MM.1S (cell line): ENCODE data around the gene MISP.

ENCODE experiments used
- CTCF ChIP-seq: fragments of 300-600 bp; sonication (generic); IDR thresholded peaks from 2 replicates; pipeline ENCODE4 v1.5.1; 2016; ENCODE audit warnings: antibody characterized with exemption, low read length, mixed read lengths
- EZH2 ChIP-seq: fragments of 300-600 bp; sonication (generic); optimal IDR thresholded peaks from 2 replicates; pipeline ENCODE3; 2017; ENCODE audit warnings: low read depth, mild to moderate bottlenecking, antibody characterized with exemption, low read length, mixed read lengths
- EZH2phosphoT487 ChIP-seq: fragments of 300-600 bp; sonication (generic); IDR thresholded peaks from 2 replicates; pipeline ENCODE4 v1.6.1; 2018; ENCODE audit warnings: antibody characterized with exemption, low read length

GRCh38 chr19:782878-783668 is 32.2 kb downstream of the MISP start:
- TF ChIP-seq CTCF (no peak), EZH2 (no peak), EZH2phosphoT487 (no peak)
